Astrocyte of the cerebellum (primary cell): ENCODE data around the gene TUBGCP3.
"Not testable (repeated sequence)": the region's sequence is repeated elsewhere in the genome, so short reads cannot be mapped to it uniquely, and the experiment has no call there.

Experiments
- DNase-seq: peaks from one replicate; pipeline ENCODE4 v3.0.0-alpha.2; 2011; ENCODE audit warnings: low read depth
- H3K4me3 ChIP-seq: 2 replicates; pipeline ENCODE4 v1.5.1; 2011; ENCODE audit warnings: mild to moderate bottlenecking, low read depth, low read length, moderate library complexity
- CTCF ChIP-seq: IDR thresholded peaks from 2 replicates; pipeline ENCODE4 v1.5.1; 2012; ENCODE audit warnings: low read length, low read depth, moderate library complexity, mild to moderate bottlenecking; ENCODE audit errors: missing control alignments
- in situ Hi-C: cut with HindIII; loops from 2 replicates; pipeline ENCODE4 v1.10.0; 2017; ENCODE audit warnings: low sequenced_read_pairs

TUBGCP3 gene, protein sequence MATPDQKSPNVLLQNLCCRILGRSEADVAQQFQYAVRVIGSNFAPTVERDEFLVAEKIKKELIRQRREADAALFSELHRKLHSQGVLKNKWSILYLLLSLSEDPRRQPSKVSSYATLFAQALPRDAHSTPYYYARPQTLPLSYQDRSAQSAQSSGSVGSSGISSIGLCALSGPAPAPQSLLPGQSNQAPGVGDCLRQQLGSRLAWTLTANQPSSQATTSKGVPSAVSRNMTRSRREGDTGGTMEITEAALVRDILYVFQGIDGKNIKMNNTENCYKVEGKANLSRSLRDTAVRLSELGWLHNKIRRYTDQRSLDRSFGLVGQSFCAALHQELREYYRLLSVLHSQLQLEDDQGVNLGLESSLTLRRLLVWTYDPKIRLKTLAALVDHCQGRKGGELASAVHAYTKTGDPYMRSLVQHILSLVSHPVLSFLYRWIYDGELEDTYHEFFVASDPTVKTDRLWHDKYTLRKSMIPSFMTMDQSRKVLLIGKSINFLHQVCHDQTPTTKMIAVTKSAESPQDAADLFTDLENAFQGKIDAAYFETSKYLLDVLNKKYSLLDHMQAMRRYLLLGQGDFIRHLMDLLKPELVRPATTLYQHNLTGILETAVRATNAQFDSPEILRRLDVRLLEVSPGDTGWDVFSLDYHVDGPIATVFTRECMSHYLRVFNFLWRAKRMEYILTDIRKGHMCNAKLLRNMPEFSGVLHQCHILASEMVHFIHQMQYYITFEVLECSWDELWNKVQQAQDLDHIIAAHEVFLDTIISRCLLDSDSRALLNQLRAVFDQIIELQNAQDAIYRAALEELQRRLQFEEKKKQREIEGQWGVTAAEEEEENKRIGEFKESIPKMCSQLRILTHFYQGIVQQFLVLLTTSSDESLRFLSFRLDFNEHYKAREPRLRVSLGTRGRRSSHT

DNA sequence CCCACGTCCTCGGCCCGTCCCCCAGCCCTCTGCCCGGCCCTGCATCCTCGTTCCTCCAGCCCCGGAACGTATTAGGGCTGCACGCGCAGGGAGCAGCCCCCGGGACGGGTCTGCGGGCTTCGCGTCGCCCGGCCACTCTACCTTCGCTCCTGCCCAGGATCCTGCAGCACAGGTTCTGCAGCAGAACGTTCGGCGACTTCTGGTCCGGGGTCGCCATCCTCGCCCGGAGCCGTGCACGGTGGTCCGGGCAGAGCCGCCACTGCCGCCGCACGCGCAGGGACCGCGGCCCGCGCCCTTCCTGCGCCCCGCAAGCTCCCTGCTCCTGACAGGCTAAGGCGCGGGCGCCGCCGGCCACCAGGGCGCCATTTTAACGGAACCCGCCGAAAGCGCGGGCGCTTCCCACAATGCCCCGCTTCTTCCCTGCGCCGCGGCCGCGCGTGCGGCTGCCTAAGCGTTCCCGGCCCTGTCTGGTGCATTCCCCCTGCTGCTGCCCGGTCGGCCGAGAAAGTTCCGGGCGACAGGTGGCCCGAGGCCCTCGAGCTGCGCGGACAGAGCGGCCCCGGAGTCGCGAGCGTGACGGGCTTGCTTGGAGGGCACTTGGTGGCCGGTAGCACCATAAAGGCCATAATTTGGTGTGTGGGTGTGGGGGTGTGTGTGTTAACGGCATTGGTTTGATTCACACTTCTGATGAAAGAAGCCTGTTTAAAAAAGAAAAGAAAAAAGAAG, at the start of gene TUBGCP3:
TUBGCP3 (minus strand) TSS at position 390 of the 726 bp plus-strand sequence; CDS start at position 217, 173 bp downstream.
- in situ Hi-C loops = no loop called here
- H3K4me3 ChIP-seq = peak within 1 kb of the TSS; percentile 93
- DNase-seq = peak; percentile 45
- TF ChIP-seq CTCF = peak; percentile 11

- DNase-seq = no peak
- no peak overlapping the region for H3K4me3 ChIP-seq
- in situ Hi-C loops = no loop called here
- no peak for TF ChIP-seq CTCF
These were observed 49.3 kb upstream of the TUBGCP3 start for GRCh38 chr13:112637017-112637801.

- no peak for DNase-seq
- in situ Hi-C loops = no loop called here
- TF ChIP-seq CTCF = no peak
- H3K4me3 ChIP-seq = no peak overlapping the region
These were observed 48.5 kb upstream of the TUBGCP3 start for GRCh38 chr13:112636401-112636975.

- in situ Hi-C loops = no loop called here
- TF ChIP-seq CTCF = no peak
- DNase-seq = no peak
- H3K4me3 ChIP-seq = no peak overlapping the region
These were observed 47.4 kb upstream of the TUBGCP3 start for GRCh38 chr13:112635323-112635722.

DNA sequence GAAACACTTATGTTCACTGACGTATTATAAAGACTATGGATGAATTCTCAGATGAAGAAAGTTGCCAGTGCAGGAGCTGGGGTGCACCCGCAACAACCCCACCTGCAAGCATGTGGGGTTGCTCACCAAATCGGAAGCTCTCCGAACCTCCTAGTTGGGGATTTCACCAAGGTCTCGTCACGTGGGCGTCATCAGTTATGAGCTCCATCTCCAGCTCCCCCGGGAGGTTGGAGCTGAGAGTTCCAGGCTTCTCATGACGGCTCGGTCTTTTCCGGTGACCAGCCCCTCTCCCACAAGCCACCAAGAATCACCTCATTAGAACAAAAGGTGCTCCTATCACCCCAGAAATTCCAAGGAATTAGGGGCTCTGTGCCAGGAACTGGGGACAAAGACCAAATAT, 46.1 kb upstream of the TUBGCP3 start:
- no peak for TF ChIP-seq CTCF
- in situ Hi-C loops = no loop called here
- H3K4me3 ChIP-seq = no peak overlapping the region
- DNase-seq = no peak

DNA sequence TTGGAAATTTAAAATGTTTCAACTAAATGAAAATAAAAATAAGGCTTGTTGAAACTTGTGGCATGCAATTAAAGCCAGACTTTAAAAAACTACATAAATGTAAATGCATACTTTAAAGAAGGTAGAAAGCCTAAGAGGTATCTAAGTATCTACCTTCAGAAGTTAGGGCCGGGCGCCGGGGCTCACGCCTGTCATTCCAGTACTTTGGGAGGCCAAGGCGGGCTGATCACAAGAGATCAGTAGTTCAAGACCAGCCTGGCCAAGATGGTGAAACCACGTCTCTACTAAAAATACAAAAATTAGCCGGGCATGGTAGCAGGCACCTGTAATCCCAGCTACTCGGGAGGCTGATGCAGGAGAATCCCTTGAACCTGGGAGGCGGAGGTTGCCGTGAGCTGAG, 42.3 kb upstream of the TUBGCP3 start:
- in situ Hi-C loops, DNase-seq, H3K4me3 ChIP-seq: not testable (repeated sequence)
